ENCODE data around the gene UVSSA. TPM values are rescaled to one million over a fixed set of nuclear protein-coding genes. Genes with fewer than 3 reads are reported as not detected.

Gene UVSSA
- total RNA-seq, 1 donor from 2014 or later = 25.5 TPM

- Histone ChIP-seq H3K27ac (no peak overlapping the region), H3K4me3 (no peak overlapping the region), H3K36me3 (peaks cover 0 to 52% of the 10 kb centered on the region in 2 donors), H3K4me1 (peaks cover 7% of the 10 kb centered on the region), H3K9me3 (no peaks in the 10 kb centered on the region), H3K27me3 (no peaks in the 10 kb centered on the region)
- no peak for TF ChIP-seq POLR2AphosphoS5 (IDR thresholded peaks at IDR 0.05; ENCODE audit: insufficient read depth in 1 of 2, low read depth in 1 of 2)
- no peak for TF ChIP-seq POLR2A (IDR thresholded peaks at IDR 0.05)
- TF ChIP-seq CTCF (IDR thresholded peaks at IDR 0.05) = no peak
- intact Hi-C loops (cut with DNase I) = no loop called here
- DNase-seq (ENCODE audit: extremely low spot score in 2 of 2) = no peak
These were observed 17.3 kb upstream of the UVSSA start for GRCh38 chr4:1329408-1330371.

- TF ChIP-seq POLR2AphosphoS5 (IDR thresholded peaks at IDR 0.05; ENCODE audit: insufficient read depth in 1 of 2, low read depth in 1 of 2) (no peak), CTCF (IDR thresholded peaks at IDR 0.05) (no peak), POLR2A (IDR thresholded peaks at IDR 0.05) (no peak)
- H3K36me3 ChIP-seq = peaks cover 0 to 42% of the 10 kb centered on the region in 2 donors
- H3K4me3 ChIP-seq = no peak overlapping the region
- no peak for DNase-seq (ENCODE audit: extremely low spot score in 2 of 2)
- H3K9me3 ChIP-seq = no peaks in the 10 kb centered on the region
- no peak overlapping the region for H3K27ac ChIP-seq
- no peaks in the 10 kb centered on the region for H3K27me3 ChIP-seq
- peaks cover 7% of the 10 kb centered on the region for H3K4me1 ChIP-seq
- intact Hi-C loops (cut with DNase I) = no loop called here
These were observed 16.0 kb upstream of the UVSSA start for GRCh38 chr4:1330761-1331590.

GRCh38 chr4:1331591-1332353 lies 15.2 kb upstream of the UVSSA start:
- TF ChIP-seq CTCF (IDR thresholded peaks at IDR 0.05) = no peak
- no peak for TF ChIP-seq POLR2AphosphoS5 (IDR thresholded peaks at IDR 0.05; ENCODE audit: insufficient read depth in 1 of 2, low read depth in 1 of 2)
- TF ChIP-seq POLR2A (IDR thresholded peaks at IDR 0.05) = no peak
- Histone ChIP-seq H3K27ac (no peak overlapping the region), H3K27me3 (no peaks in the 10 kb centered on the region), H3K9me3 (no peaks in the 10 kb centered on the region), H3K36me3 (peaks cover 0 to 47% of the 10 kb centered on the region in 2 donors), H3K4me3 (no peak overlapping the region), H3K4me1 (peaks cover 7% of the 10 kb centered on the region)
- intact Hi-C loops (cut with DNase I) = no loop called here
- no peak for DNase-seq (ENCODE audit: extremely low spot score in 2 of 2)

- Histone ChIP-seq H3K27me3 (no peaks in the 10 kb centered on the region), H3K36me3 (peaks cover 0 to 52% of the 10 kb centered on the region in 2 donors), H3K4me1 (peaks cover 7% of the 10 kb centered on the region), H3K9me3 (no peaks in the 10 kb centered on the region), H3K4me3 (no peak overlapping the region), H3K27ac (no peak overlapping the region)
- DNase-seq (ENCODE audit: extremely low spot score in 2 of 2) = no peak
- TF ChIP-seq CTCF (IDR thresholded peaks at IDR 0.05) (no peak), POLR2AphosphoS5 (IDR thresholded peaks at IDR 0.05; ENCODE audit: insufficient read depth in 1 of 2, low read depth in 1 of 2) (no peak), POLR2A (IDR thresholded peaks at IDR 0.05) (no peak)
- intact Hi-C loops (cut with DNase I) = no loop called here
These were observed 14.3 kb upstream of the UVSSA start for GRCh38 chr4:1332686-1333085.

Measured in vagina (tissue), 2 donors.